ENCODE results near the gene KLF13. TPM values are rescaled to one million over a fixed set of nuclear protein-coding genes. Genes with fewer than 3 reads are reported as not detected.
"Not testable (repeated sequence)": the region's sequence is repeated elsewhere in the genome, so short reads cannot be mapped to it uniquely, and the experiment has no call there.

The KLF13 gene
- total and polyA plus RNA-seq, 8 donors = 12.3 to 57.1 (median 32.6) TPM

GRCh38 chr15:31352911-31353811 is 26.5 kb downstream of the KLF13 start:
- WGBS, 2 donors = 25% methylated on average over 14 of the region's 14 CpGs
- Histone ChIP-seq H3K36me3 (no peaks in the 10 kb centered on the region), H3K27ac (peak overlapping the region; percentile 62 to 88 (median 84)), H3K9me3 (no peaks in the 10 kb centered on the region), H3K4me3 (peak overlapping the region in 1 of 4 donors; percentile 5), H3K4me1 (peaks cover 26 to 56% (median 51%) of the 10 kb centered on the region in 3 donors), H3K27me3 (no peaks in the 10 kb centered on the region)
- DNase-seq = peak in 4 of 6 donors; percentile 52 to 73 (median 64)
- FAIRE-seq = no peak
- TF ChIP-seq CTCF (IDR thresholded peaks at IDR 0.05) = no peak
- ATAC-seq = peak; percentile 26 to 55 (median 42)
- intact Hi-C loops (cut with DNase I) = no loop called here

- H3K27me3 ChIP-seq = no peaks in the 10 kb centered on the region
- intact Hi-C loops (cut with DNase I) = no loop called here
- DNase-seq (peak in 2 of 6 donors; percentile 63 to 79), ATAC-seq (peak in 3 of 4 donors; percentile 4 to 21 (median 7)), FAIRE-seq (no peak)
- H3K4me1 ChIP-seq = peaks cover 26 to 64% (median 57%) of the 10 kb centered on the region in 3 donors
- peak overlapping the region in 1 of 4 donors; percentile 5 for H3K4me3 ChIP-seq
- H3K27ac ChIP-seq = peak overlapping the region; percentile 62 to 88 (median 84)
- no peaks in the 10 kb centered on the region for H3K9me3 ChIP-seq
- TF ChIP-seq CTCF (IDR thresholded peaks at IDR 0.05) = no peak
- WGBS, 2 donors = 27% methylated on average over 4 of the region's 4 CpGs
- no peaks in the 10 kb centered on the region for H3K36me3 ChIP-seq
Measured at GRCh38 chr15:31353931-31354330, 27.3 kb downstream of the KLF13 start.

- H3K4me1 ChIP-seq = peaks cover 26 to 84% (median 76%) of the 10 kb centered on the region in 3 donors
- H3K27me3 ChIP-seq; ATAC-seq; H3K27ac ChIP-seq; DNase-seq; FAIRE-seq; H3K4me3 ChIP-seq; intact Hi-C loops (cut with DNase I); H3K9me3 ChIP-seq; H3K36me3 ChIP-seq: not testable (repeated sequence)
- 95 to 98% methylated on average over 11 of the region's 11 CpGs for WGBS, 2 donors
Measured at GRCh38 chr15:31356097-31356496, 29.5 kb downstream of the KLF13 start.

GRCh38 chr15:31357148-31357547 is 30.5 kb downstream of the KLF13 start:
- TF ChIP-seq CTCF (IDR thresholded peaks at IDR 0.05) = no peak
- 70 to 74% methylated on average over 12 to 13 of the region's 13 CpGs for WGBS, 2 donors
- peak in 1 of 6 donors; percentile 51 for DNase-seq
- Histone ChIP-seq H3K27me3 (no peaks in the 10 kb centered on the region), H3K4me1 (peaks cover 23 to 85% (median 77%) of the 10 kb centered on the region in 3 donors), H3K4me3 (no peak overlapping the region), H3K27ac (no peak overlapping the region), H3K36me3 (no peaks in the 10 kb centered on the region), H3K9me3 (no peaks in the 10 kb centered on the region)
- no peak for FAIRE-seq
- intact Hi-C loops (cut with DNase I) = no loop called here
- ATAC-seq = no peak

- H3K4me1 ChIP-seq = peaks cover 12 to 81% (median 76%) of the 10 kb centered on the region in 3 donors
- H3K27ac ChIP-seq = no peak overlapping the region
- H3K36me3 ChIP-seq = no peaks in the 10 kb centered on the region
- H3K9me3 ChIP-seq = no peaks in the 10 kb centered on the region
- FAIRE-seq = no peak
- WGBS, 2 donors = 72 to 83% methylated on average over 3 of the region's 3 CpGs
- DNase-seq = no peak
- no peak overlapping the region for H3K4me3 ChIP-seq
- intact Hi-C loops (cut with DNase I) = no loop called here
- no peak for ATAC-seq
- no peaks in the 10 kb centered on the region for H3K27me3 ChIP-seq
- TF ChIP-seq CTCF (IDR thresholded peaks at IDR 0.05) = no peak
Measured at GRCh38 chr15:31358163-31358562, 31.5 kb downstream of the KLF13 start.

All from pancreas (tissue), 10 donors.